Lung (tissue), 16 donors: ENCODE measurements around the gene SLC25A31. TPM values are rescaled to one million over a fixed set of nuclear protein-coding genes. Genes with fewer than 3 reads are reported as not detected.

Experiments
- ATAC-seq: fragments of 200-7000 bp; cut with Tn5 transposase; one replicate; pipeline ENCODE4 v1.9.1; 2020; ENCODE audit warnings: moderate number of reproducible peaks; ENCODE audit not compliant: insufficient read depth, low FRiP score
- DNase-seq, 3 donors: peaks; one replicate each; pipeline ENCODE4 v3.0.0-alpha.2; 2013 to 2017
- H3K27ac ChIP-seq, 2 donors: one replicate each; pipeline ENCODE4 v1.5.1; 2013; ENCODE audit warnings: mild to moderate bottlenecking in 2 of 2, moderate library complexity in 2 of 2, control low read depth in 1 of 2, inconsistent platforms in 1 of 2, low read depth in 1 of 2, low read length in 1 of 2
- H3K27me3 ChIP-seq, 3 donors: one replicate each; pipeline ENCODE4 v1.5.1; 2013; ENCODE audit warnings: low read length in 2 of 3; ENCODE audit not compliant: control insufficient read depth in 3 of 3, insufficient read depth in 3 of 3
- H3K36me3 ChIP-seq, 4 donors: one replicate each; pipeline ENCODE4 v1.5.1; 2013; ENCODE audit warnings: low read length in 4 of 4, mild to moderate bottlenecking in 1 of 4, moderate library complexity in 1 of 4; ENCODE audit not compliant: control insufficient read depth in 4 of 4, insufficient read depth in 4 of 4
- H3K4me1 ChIP-seq, 5 donors: one replicate each; pipeline ENCODE4 v1.5.1; 2013; ENCODE audit warnings: low read length in 5 of 5, mild to moderate bottlenecking in 2 of 5, moderate library complexity in 1 of 5; ENCODE audit not compliant: control insufficient read depth in 5 of 5, insufficient read depth in 5 of 5
- H3K4me3 ChIP-seq: one replicate; pipeline ENCODE4 v1.5.1; 2013; ENCODE audit warnings: mild to moderate bottlenecking, control low read depth, moderate library complexity
- H3K9ac ChIP-seq, 2 donors: one replicate each; pipeline ENCODE4 v1.5.1; 2013; ENCODE audit warnings: low read length in 2 of 2, control low read depth in 1 of 2; ENCODE audit not compliant: insufficient read depth in 1 of 2
- H3K9me3 ChIP-seq, 4 donors: one replicate each; pipeline ENCODE4 v1.5.1; 2013; ENCODE audit warnings: low read length in 3 of 4, mild to moderate bottlenecking in 1 of 4, moderate library complexity in 1 of 4; ENCODE audit not compliant: control insufficient read depth in 4 of 4, insufficient read depth in 3 of 4
- CTCF ChIP-seq: IDR thresholded peaks from 2 replicates; pipeline ENCODE4 v1.5.1; 2012; ENCODE audit warnings: mild to moderate bottlenecking; ENCODE audit errors: control extremely low read depth, extremely low read depth
- WGBS, 2 donors: extraction: QIAGEN DNeasy Blood & Tissue Kit; methylation state at CpG; one replicate each; pipeline ENCODE4 v1.1.7; 2013; 5-methylcytosine and 5-hydroxymethylcytosine counted together
- long read RNA-seq, 5 donors: transcript quantifications; one replicate each; lab custom pipeline, GENCODE V29; 2026
- polyA plus RNA-seq, 2 donors: library from polyadenylated mRNA; stranded (reverse); fragments of 200-250 nt; gene quantifications; one replicate each; pipeline ENCODE4 v1.2.1, GENCODE V29; 2013
- total RNA-seq, 2 donors: library from RNA; depleted of rRNA in 1 of 2; stranded (reverse); fragments of >200 nt in 1 of 2; gene quantifications; one replicate each; pipeline ENCODE4 v1.2.1, GENCODE V29; 2014 to 2021
- donor health status: control.
- donor health status: control.
- donor health status: Bipolar disorder and iron deficiency.
- donor health status: healthy.
- donor health status: DM: yes; HTN: yes; CAD: no.

Gene SLC25A31
- not detected for total RNA-seq
- under 1 TPM in 1 of 2 donors, not detected in 1; 0.06 TPM for polyA plus RNA-seq
- long read RNA-seq, donor 1 = 0 reads
- long read RNA-seq, donor 2 = 0 reads
- long read RNA-seq, donor 3 = 0 reads
- long read RNA-seq, donor 4 = 0 reads
- long read RNA-seq, donor 5 = 0 reads

GRCh38 chr4:127730142-127730913 is at the start of gene SLC25A31:
Gene SLC25A31, plus strand, starts transcription at chr4:127730400. Its CDS starts 146 bp downstream, at chr4:127730546.
- H3K9ac ChIP-seq = no peak within 1 kb of the TSS
- no peaks in the 10 kb centered on the region for H3K4me1 ChIP-seq
- no peak for ATAC-seq
- no peak for DNase-seq
- H3K27ac ChIP-seq = no peak within 1 kb of the TSS
- no peak for TF ChIP-seq CTCF
- no peaks in the 10 kb centered on the region for H3K36me3 ChIP-seq
- WGBS, 2 donors = 96% methylated on average over 64 of the region's 64 CpGs
- no peaks in the 10 kb centered on the region for H3K27me3 ChIP-seq
- no peak within 1 kb of the TSS for H3K4me3 ChIP-seq
- no peaks in the 10 kb centered on the region for H3K9me3 ChIP-seq

- Histone ChIP-seq H3K4me3 (no peak overlapping the region), H3K36me3 (peaks cover 3 to 8% (median 5%) of the 10 kb centered on the region in 4 donors), H3K27me3 (no peaks in the 10 kb centered on the region), H3K4me1 (no peaks in the 10 kb centered on the region), H3K9me3 (peaks cover 0 to 1% (median 0%) of the 10 kb centered on the region in 4 donors), H3K27ac (no peak overlapping the region), H3K9ac (no peak overlapping the region)
- ATAC-seq = no peak
- DNase-seq = no peak
- no peak for TF ChIP-seq CTCF
Observed at GRCh38 chr4:127685292-127685691, 44.9 kb upstream of the SLC25A31 start.

GRCh38 chr4:127686658-127687057 is 43.5 kb upstream of the SLC25A31 start:
- Histone ChIP-seq H3K27me3 (no peaks in the 10 kb centered on the region), H3K9me3 (peaks cover 0 to 2% (median 0%) of the 10 kb centered on the region in 4 donors), H3K9ac (no peak overlapping the region), H3K27ac (no peak overlapping the region), H3K4me3 (no peak overlapping the region), H3K4me1 (no peaks in the 10 kb centered on the region), H3K36me3 (peaks cover 3 to 10% (median 6%) of the 10 kb centered on the region in 4 donors)
- WGBS, 2 donors = 92 to 97% methylated on average over 2 of the region's 2 CpGs
- TF ChIP-seq CTCF = no peak
- ATAC-seq = no peak
- DNase-seq = no peak
